Mesenchymal stem cell (in vitro differentiated cells and primary cell): ENCODE measurements around the gene LAMC3.
A peak's percentile ranks its signal among the peaks of the same experiment; 100 is the strongest.

ENCODE experiments used
- DNase-seq: peaks from one replicate; pipeline ENCODE4 v3.0.0-alpha.2; 2013
- H2AFZ ChIP-seq: one replicate; pipeline ENCODE4 v1.6.1; 2013; ENCODE audit warnings: low read depth, mild to moderate bottlenecking, control low read depth, inconsistent platforms, low read length, moderate library complexity
- H2AK5ac ChIP-seq: 2 replicates; pipeline ENCODE4 v1.6.1; 2013; ENCODE audit warnings: low read length, moderate library complexity, mild to moderate bottlenecking, inconsistent platforms; ENCODE audit not compliant: severe bottlenecking
- H2BK120ac ChIP-seq: one replicate; pipeline ENCODE4 v1.6.1; 2013; ENCODE audit warnings: low read depth, mild to moderate bottlenecking, inconsistent platforms, low read length, moderate library complexity
- H2BK12ac ChIP-seq, 2 experiments: one replicate each; pipeline ENCODE4 v1.6.1; 2013; ENCODE audit warnings: inconsistent platforms in 2 of 2, low read length in 2 of 2, mild to moderate bottlenecking in 2 of 2, moderate library complexity in 2 of 2, control low read depth in 1 of 2
- H2BK15ac ChIP-seq: one replicate; pipeline ENCODE4 v1.6.1; 2013; ENCODE audit warnings: mild to moderate bottlenecking, low read depth, inconsistent platforms; ENCODE audit not compliant: poor library complexity, severe bottlenecking
- H2BK5ac ChIP-seq: 2 replicates; pipeline ENCODE4 v1.6.1; 2013; ENCODE audit warnings: low read depth, mild to moderate bottlenecking, low read length, control low read depth, inconsistent platforms; ENCODE audit not compliant: poor library complexity, severe bottlenecking
- H3K14ac ChIP-seq, 2 experiments: one replicate each; pipeline ENCODE4 v1.6.1; 2013; ENCODE audit warnings: inconsistent platforms in 2 of 2, low read length in 2 of 2, control low read depth in 1 of 2, mild to moderate bottlenecking in 1 of 2, moderate library complexity in 1 of 2
- H3K18ac ChIP-seq, 2 experiments: one replicate each; pipeline ENCODE4 v1.6.1; 2013; ENCODE audit warnings: inconsistent platforms in 2 of 2, low read length in 2 of 2, control low read depth in 1 of 2, low read depth in 1 of 2, mild to moderate bottlenecking in 1 of 2
- H3K23ac ChIP-seq, 2 experiments: one replicate each; pipeline ENCODE4 v1.6.1; 2013; ENCODE audit warnings: inconsistent platforms in 2 of 2, low read length in 2 of 2, mild to moderate bottlenecking in 2 of 2, moderate library complexity in 2 of 2, control low read depth in 1 of 2
- H3K27ac ChIP-seq: 2 replicates; pipeline ENCODE4 v1.5.1; 2013; ENCODE audit warnings: mild to moderate bottlenecking, moderate library complexity, low read length, control low read depth, inconsistent platforms; ENCODE audit not compliant: poor library complexity, severe bottlenecking
- H3K27me3 ChIP-seq, 2 experiments: 2 replicates each; pipeline versions ENCODE4 v1.6.1 to v1.7.0; 2013; ENCODE audit warnings: low read length in 2 of 2, mild to moderate bottlenecking in 2 of 2, moderate library complexity in 2 of 2, control low read depth in 1 of 2, inconsistent platforms in 1 of 2; ENCODE audit not compliant: control insufficient read depth in 1 of 2, insufficient read depth in 1 of 2
- H3K36me3 ChIP-seq, 2 experiments: 2 replicates each; pipeline versions ENCODE4 v1.6.1 to v1.7.0; 2013; ENCODE audit warnings: low read length in 2 of 2, control low read depth in 1 of 2, inconsistent platforms in 1 of 2, low read depth in 1 of 2, mild to moderate bottlenecking in 1 of 2; ENCODE audit not compliant: insufficient read depth in 2 of 2, control insufficient read depth in 1 of 2
- H3K4ac ChIP-seq, 2 experiments: one replicate each; pipeline ENCODE4 v1.6.1; 2013; ENCODE audit warnings: inconsistent platforms in 2 of 2, low read length in 2 of 2, mild to moderate bottlenecking in 2 of 2, moderate library complexity in 2 of 2, control low read depth in 1 of 2, low read depth in 1 of 2
- H3K4me1 ChIP-seq: 2 replicates; pipeline ENCODE4 v1.6.1; 2013; ENCODE audit warnings: low read depth, low read length, control low read depth; ENCODE audit not compliant: control insufficient read depth, insufficient read depth
- H3K4me2 ChIP-seq: 2 replicates; pipeline ENCODE4 v1.6.1; 2013; ENCODE audit warnings: low read length, mild to moderate bottlenecking, inconsistent platforms; ENCODE audit not compliant: poor library complexity, severe bottlenecking
- H3K4me3 ChIP-seq, 2 experiments: 2 replicates each; pipeline versions ENCODE4 v1.5.1 to v1.7.0; 2013; ENCODE audit warnings: low read length in 2 of 2, mild to moderate bottlenecking in 2 of 2, control low read depth in 1 of 2, low read depth in 1 of 2; ENCODE audit not compliant: insufficient read depth in 1 of 2
- H3K79me1 ChIP-seq: replicated peaks from 2 replicates; pipeline ENCODE4 v1.6.1; 2013; ENCODE audit warnings: mild to moderate bottlenecking, control low read depth, low read length, inconsistent platforms; ENCODE audit not compliant: poor library complexity, severe bottlenecking
- H3K9ac ChIP-seq: 2 replicates; pipeline ENCODE4 v1.7.0; 2013; ENCODE audit warnings: mild to moderate bottlenecking, low read length, moderate library complexity
- H3K9me3 ChIP-seq: 2 replicates; pipeline ENCODE4 v1.7.0; 2013; ENCODE audit warnings: mild to moderate bottlenecking, low read length; ENCODE audit not compliant: control insufficient read depth
- H4K8ac ChIP-seq: one replicate; pipeline ENCODE4 v1.6.1; 2013; ENCODE audit warnings: inconsistent platforms, mild to moderate bottlenecking, low read length, moderate library complexity
- H4K91ac ChIP-seq: one replicate; pipeline ENCODE4 v1.6.1; 2013; ENCODE audit warnings: mild to moderate bottlenecking, low read length, inconsistent platforms
- WGBS: methylation state at CpG from one replicate; pipeline ENCODE4 v1.1.7; 2013; ENCODE audit warnings: mixed read lengths; 5-methylcytosine and 5-hydroxymethylcytosine counted together

Gene LAMC3

DNA sequence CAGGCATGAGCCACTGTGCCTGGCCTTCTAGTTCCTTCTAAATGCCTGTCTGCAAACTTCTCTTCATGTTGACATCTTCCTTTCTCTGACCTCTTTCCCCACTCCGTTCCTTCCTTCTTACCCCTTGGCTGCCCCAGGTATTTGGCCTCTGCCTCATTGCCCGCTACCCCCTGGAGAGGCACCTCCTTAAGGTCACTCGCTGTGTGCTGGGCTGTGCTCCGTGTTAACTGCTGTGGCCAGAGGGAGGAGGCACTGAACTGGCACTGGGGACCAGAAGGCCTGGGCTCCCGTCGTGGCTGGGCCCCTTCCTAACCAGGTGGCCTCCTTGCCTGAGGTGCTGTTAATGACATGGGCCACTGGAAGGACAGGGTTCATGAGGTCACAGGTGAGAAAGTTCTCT lies 39.4 kb downstream of the LAMC3 start:
- no peak overlapping the region for H2BK5ac ChIP-seq

DNA sequence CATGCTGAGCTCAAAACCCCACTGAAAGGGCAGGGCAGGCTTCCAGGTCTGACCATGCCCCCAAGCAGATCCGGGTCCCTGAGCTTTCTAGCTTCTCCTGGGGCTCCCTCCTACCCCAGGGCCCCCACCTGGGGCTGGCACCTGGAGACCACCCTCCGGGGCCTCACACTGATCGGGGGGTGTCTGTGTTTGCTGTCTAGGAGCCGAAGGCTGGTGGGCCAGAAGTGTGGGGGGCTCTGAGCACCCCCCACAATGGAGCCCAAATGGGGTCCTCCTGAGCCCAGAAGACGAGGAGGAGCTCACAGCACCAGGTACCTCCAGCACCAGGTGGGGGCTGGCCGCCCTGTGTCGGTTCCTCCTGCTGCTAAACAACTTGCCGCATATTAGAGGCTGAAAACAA lies 39.8 kb downstream of the LAMC3 start:
- H3K9me3 ChIP-seq, result no peaks in the 10 kb centered on the region

More for the DNA sequence above, 39.4 kb downstream of the LAMC3 start:
- no peaks in the 10 kb centered on the region for H3K9me3 ChIP-seq
- H3K4me1 ChIP-seq, result peaks cover 5% of the 10 kb centered on the region
- no peak overlapping the region for H3K4me2 ChIP-seq
- H4K91ac ChIP-seq, result no peak overlapping the region
- no peak overlapping the region for H2AK5ac ChIP-seq
- no peak overlapping the region for H3K4me3 ChIP-seq
- no peak overlapping the region for H2AFZ ChIP-seq
- no peak overlapping the region for H3K14ac ChIP-seq
- 90% methylated on average over 6 of the region's 6 CpGs for WGBS
- H2BK15ac ChIP-seq, result no peak overlapping the region
- H3K4ac ChIP-seq, result peak overlapping the region in 1 of 2 experiments; percentile 24
- no peaks in the 10 kb centered on the region for H3K79me1 ChIP-seq
- no peak for DNase-seq
- H3K27ac ChIP-seq, result no peak overlapping the region
- H2BK120ac ChIP-seq, result no peak overlapping the region
- H3K36me3 ChIP-seq, result no peaks in the 10 kb centered on the region
- H3K18ac ChIP-seq, result no peak overlapping the region
- no peak overlapping the region for H3K9ac ChIP-seq
- H4K8ac ChIP-seq, result no peak overlapping the region
- no peak overlapping the region for H2BK12ac ChIP-seq
- H3K23ac ChIP-seq, result no peak overlapping the region
- peaks cover 0 to 32% of the 10 kb centered on the region in 2 experiments for H3K27me3 ChIP-seq

DNA sequence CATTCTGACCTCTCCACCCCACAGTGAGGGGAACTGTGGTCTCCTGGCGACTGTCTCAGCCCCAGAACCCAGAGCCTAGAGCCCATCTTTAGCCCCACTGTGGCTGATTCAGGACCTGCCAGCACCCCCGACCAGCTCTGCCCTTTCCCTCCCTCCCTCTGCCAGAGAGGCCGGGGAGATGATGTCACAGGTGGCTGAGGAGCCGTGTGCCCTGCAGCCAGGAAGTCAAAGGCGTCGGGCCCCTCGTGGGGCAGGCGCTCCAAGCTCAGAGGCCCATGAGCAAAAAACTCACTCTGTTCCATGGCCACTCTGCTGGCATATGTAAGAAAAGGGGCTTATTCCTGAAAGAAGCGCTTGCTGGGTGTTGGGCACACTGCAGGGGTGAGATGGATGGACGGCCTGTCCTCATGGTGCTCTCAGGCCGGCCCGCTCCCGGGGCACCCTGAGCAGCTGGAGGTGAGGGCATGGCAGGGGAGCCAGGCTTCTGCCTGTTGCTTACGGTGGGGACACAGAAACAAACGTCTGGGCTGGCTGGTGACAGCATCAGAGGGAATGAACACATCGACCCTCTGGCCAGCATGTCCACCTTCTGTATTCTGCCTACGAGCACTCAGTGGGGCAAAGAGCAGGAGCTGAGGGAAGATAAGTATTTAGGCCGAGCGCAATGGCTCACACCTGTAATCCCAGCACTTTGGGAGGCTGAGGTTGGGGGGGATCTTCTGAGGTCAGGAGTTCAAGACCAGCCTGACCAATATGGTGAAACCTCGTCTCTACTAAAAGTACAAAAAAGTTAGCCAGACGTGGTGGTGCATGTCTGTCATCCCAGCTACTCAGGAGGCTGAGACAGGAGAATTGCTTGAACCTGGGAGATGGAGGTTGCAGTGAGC lies 41.1 kb downstream of the LAMC3 start:
- Histone ChIP-seq H2AFZ (no peak overlapping the region), H3K9ac (no peak overlapping the region), H3K27ac (no peak overlapping the region), H2AK5ac (no peak overlapping the region), H3K18ac (no peak overlapping the region), H3K4me1 (peaks cover 5% of the 10 kb centered on the region), H2BK5ac (no peak overlapping the region), H4K91ac (no peak overlapping the region), H3K36me3 (no peaks in the 10 kb centered on the region), H3K4me2 (no peak overlapping the region), H2BK12ac (no peak overlapping the region), H2BK15ac (no peak overlapping the region), H3K23ac (no peak overlapping the region), H3K4me3 (no peak overlapping the region), H4K8ac (no peak overlapping the region), H3K4ac (no peak overlapping the region), H3K79me1 (no peaks in the 10 kb centered on the region), H3K27me3 (peaks cover 0 to 38% of the 10 kb centered on the region in 2 experiments), H3K9me3 (no peaks in the 10 kb centered on the region), H3K14ac (no peak overlapping the region), H2BK120ac (no peak overlapping the region)
- 81% methylated on average over 21 of the region's 21 CpGs for WGBS
- no peak for DNase-seq

More for the DNA sequence above, 39.8 kb downstream of the LAMC3 start:
- no peak overlapping the region for H3K4ac ChIP-seq
- 98% methylated on average over 8 of the region's 8 CpGs for WGBS
- H3K23ac ChIP-seq, result no peak overlapping the region
- H3K18ac ChIP-seq, result no peak overlapping the region
- H2BK120ac ChIP-seq, result no peak overlapping the region
- H3K27me3 ChIP-seq, result peaks cover 0 to 32% of the 10 kb centered on the region in 2 experiments
- H3K14ac ChIP-seq, result no peak overlapping the region
- no peak overlapping the region for H2AFZ ChIP-seq
- no peak overlapping the region for H3K4me3 ChIP-seq
- H3K9ac ChIP-seq, result no peak overlapping the region
- no peak overlapping the region for H2BK12ac ChIP-seq
- DNase-seq, result no peak
- no peak overlapping the region for H3K27ac ChIP-seq
- H3K79me1 ChIP-seq, result no peaks in the 10 kb centered on the region
- H3K4me1 ChIP-seq, result peaks cover 5% of the 10 kb centered on the region
- H2AK5ac ChIP-seq, result no peak overlapping the region
- H3K36me3 ChIP-seq, result no peaks in the 10 kb centered on the region
- no peak overlapping the region for H2BK5ac ChIP-seq
- H4K8ac ChIP-seq, result no peak overlapping the region
- H3K4me2 ChIP-seq, result no peak overlapping the region
- H2BK15ac ChIP-seq, result no peak overlapping the region
- H4K91ac ChIP-seq, result no peak overlapping the region

DNA sequence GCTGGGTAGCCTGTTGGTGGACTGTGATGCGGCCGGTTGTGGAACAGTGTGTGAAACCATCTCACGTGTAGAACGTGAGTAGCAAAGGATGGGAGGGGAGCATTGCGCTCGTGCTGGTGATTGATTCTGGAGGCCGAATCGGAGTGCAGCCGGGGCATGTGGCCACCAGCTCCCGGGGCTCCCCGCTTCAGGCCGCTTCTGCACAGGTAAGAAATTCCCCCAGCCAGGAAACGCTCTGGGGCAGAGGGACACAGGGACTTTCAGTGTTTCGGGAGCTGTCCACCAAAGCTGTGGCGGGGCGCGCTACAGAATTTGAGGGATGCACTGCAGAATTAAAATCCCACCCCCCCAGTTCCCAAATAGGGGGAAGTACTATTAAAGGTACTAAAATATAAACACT lies 41.9 kb downstream of the LAMC3 start:
- Histone ChIP-seq H3K27ac (no peak overlapping the region), H3K18ac (no peak overlapping the region), H3K4me1 (peaks cover 5% of the 10 kb centered on the region), H3K4ac (no peak overlapping the region), H3K27me3 (peaks cover 0 to 39% of the 10 kb centered on the region in 2 experiments), H2BK15ac (no peak overlapping the region), H2BK5ac (no peak overlapping the region), H3K4me3 (no peak overlapping the region), H2BK12ac (no peak overlapping the region), H3K9me3 (no peaks in the 10 kb centered on the region), H4K8ac (no peak overlapping the region), H4K91ac (no peak overlapping the region), H3K23ac (no peak overlapping the region), H2AFZ (no peak overlapping the region), H3K14ac (no peak overlapping the region), H2BK120ac (no peak overlapping the region), H3K36me3 (no peaks in the 10 kb centered on the region), H2AK5ac (no peak overlapping the region), H3K4me2 (no peak overlapping the region), H3K79me1 (no peaks in the 10 kb centered on the region), H3K9ac (no peak overlapping the region)
- no peak for DNase-seq
- WGBS, result 96% methylated on average over 13 of the region's 17 CpGs
